ENCODE results near the gene KRT86.

DNA sequence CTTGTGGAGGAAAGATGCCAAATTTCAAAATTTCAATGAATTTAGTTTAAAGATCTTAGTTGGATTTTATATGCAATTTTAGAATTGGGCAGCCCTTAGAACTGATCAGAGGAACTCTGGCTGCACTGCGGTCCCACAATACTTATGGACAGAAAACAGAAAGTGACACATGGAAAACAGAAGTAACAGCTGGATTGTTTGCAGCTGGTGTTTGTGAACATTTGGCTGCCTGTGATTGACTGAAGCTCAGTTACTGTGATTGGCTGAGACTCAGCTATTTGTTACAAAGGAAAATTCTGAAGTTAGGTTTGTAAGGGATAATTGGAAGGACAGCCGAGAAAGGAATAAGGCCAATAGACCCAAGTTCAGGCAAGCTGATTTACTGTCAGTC lies 10.0 kb upstream of the KRT86 start:
- TF ChIP-seq, protein P1, sequence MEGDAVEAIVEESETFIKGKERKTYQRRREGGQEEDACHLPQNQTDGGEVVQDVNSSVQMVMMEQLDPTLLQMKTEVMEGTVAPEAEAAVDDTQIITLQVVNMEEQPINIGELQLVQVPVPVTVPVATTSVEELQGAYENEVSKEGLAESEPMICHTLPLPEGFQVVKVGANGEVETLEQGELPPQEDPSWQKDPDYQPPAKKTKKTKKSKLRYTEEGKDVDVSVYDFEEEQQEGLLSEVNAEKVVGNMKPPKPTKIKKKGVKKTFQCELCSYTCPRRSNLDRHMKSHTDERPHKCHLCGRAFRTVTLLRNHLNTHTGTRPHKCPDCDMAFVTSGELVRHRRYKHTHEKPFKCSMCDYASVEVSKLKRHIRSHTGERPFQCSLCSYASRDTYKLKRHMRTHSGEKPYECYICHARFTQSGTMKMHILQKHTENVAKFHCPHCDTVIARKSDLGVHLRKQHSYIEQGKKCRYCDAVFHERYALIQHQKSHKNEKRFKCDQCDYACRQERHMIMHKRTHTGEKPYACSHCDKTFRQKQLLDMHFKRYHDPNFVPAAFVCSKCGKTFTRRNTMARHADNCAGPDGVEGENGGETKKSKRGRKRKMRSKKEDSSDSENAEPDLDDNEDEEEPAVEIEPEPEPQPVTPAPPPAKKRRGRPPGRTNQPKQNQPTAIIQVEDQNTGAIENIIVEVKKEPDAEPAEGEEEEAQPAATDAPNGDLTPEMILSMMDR (IDR thresholded peaks at IDR 0.05): no peak
- TF ChIP-seq POLR2AphosphoS5 (IDR thresholded peaks at IDR 0.05) (no peak), EP300 (IDR thresholded peaks at IDR 0.05; ENCODE audit: low read depth) (no peak), POLR2A (IDR thresholded peaks at IDR 0.05) (no peak)

All from transverse colon (tissue), 4 donors.